ENCODE measurements around the gene GLG1.
"Not testable (repeated sequence)": the region's sequence is repeated elsewhere in the genome, so short reads cannot be mapped to it uniquely, and the experiment has no call there.

The GLG1 gene

GRCh38 chr16:74606521-74607309, at the start of gene GLG1:
Gene GLG1 (minus strand): TSS chr16:74607114. CDS start chr16:74607094, 20 bp downstream.
- DNase-seq, result peak; percentile 42

- DNase-seq, result no peak
Measured at GRCh38 chr16:74654536-74655050, 47.7 kb upstream of the GLG1 start.

GRCh38 chr16:74652883-74653282, 46.0 kb upstream of the GLG1 start:
- DNase-seq, result not testable (repeated sequence)

GRCh38 chr16:74652249-74652648, 45.3 kb upstream of the GLG1 start:
- no peak for DNase-seq

- DNase-seq, result no peak
Measured at GRCh38 chr16:74651841-74652240, 44.9 kb upstream of the GLG1 start.

GRCh38 chr16:74650966-74651567, 44.2 kb upstream of the GLG1 start:
- no peak for DNase-seq

- DNase-seq, result no peak
Measured at GRCh38 chr16:74649839-74650504, 43.1 kb upstream of the GLG1 start.

GRCh38 chr16:74641969-74642368, 35.1 kb upstream of the GLG1 start:
- DNase-seq, result no peak

GRCh38 chr16:74637742-74638453, 31.0 kb upstream of the GLG1 start:
- no peak for DNase-seq

GRCh38 chr16:74635303-74635702, 28.4 kb upstream of the GLG1 start:
- DNase-seq, result no peak

GRCh38 chr16:74633686-74634085, 26.8 kb upstream of the GLG1 start:
- DNase-seq, result no peak

- DNase-seq, result no peak
Measured at GRCh38 chr16:74627506-74628220, 20.7 kb upstream of the GLG1 start.

- no peak for DNase-seq
Measured at GRCh38 chr16:74626741-74627416, 20.0 kb upstream of the GLG1 start.

GRCh38 chr16:74625500-74626350, 18.8 kb upstream of the GLG1 start:
- no peak for DNase-seq

GRCh38 chr16:74623839-74624235, 16.9 kb upstream of the GLG1 start:
- no peak for DNase-seq

GRCh38 chr16:74623214-74623838, 16.4 kb upstream of the GLG1 start:
- no peak for DNase-seq

GRCh38 chr16:74622005-74622404, 15.1 kb upstream of the GLG1 start:
- no peak for DNase-seq

GRCh38 chr16:74617206-74617788, 10.4 kb upstream of the GLG1 start:
- no peak for DNase-seq

- DNase-seq, result no peak
Measured at GRCh38 chr16:74611721-74612120, 4.8 kb upstream of the GLG1 start.

- DNase-seq, result peak; percentile 80
Measured at GRCh38 chr16:74608944-74609343, 2.0 kb upstream of the GLG1 start.

Measured in GF-D8 (cell line).